RCC 7860 (cell line): ENCODE results near the gene MKS1.

Source experiments
- DNase-seq: peaks from one replicate; pipeline ENCODE4 v3.0.0-alpha.2; 2015; ENCODE audit warnings: low spot score
- FAIRE-seq: peaks from 2 replicates; lab custom pipeline; 2012; peaks lifted over from hg19 to GRCh38; lab: Jason Lieb, UNC

The MKS1 gene

DNA sequence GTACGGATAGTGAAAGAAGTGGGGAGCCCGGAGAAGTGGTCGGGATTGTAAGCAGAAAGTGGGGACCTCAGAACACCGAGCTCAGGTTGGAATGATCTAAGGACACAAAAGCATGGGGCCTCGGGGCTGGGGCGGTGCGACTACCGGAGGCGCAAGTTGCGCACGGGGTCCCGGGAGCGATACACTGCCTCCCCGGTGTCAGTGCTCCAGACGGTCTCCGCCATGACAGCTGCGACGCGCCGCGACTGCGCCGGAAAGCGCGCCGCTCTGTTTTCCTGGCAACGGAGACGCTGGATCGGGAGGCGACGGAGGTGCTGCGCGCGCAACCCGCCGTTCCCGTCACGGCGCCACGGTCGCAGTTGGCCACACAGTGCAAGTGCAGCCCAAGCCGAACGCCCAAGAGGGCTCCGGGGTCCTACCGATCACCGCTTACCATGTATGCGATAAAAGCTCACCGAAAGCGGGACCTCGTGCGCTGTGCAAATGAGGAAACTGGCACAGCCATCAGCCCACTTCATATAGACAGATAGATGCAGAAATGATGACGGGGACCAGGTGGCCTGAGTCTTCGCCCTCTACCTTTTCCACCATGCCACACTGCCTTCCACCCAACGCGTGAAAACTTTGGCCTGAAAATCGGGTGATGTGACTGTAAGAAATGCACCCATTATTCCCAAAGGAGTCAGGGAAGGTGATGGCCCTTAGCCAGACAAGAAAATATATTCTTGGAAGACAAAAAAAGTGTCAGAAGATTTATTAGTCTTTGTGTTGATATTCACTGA is at the start of gene MKS1:
Gene MKS1, minus strand, starts transcription at position 249 of the 782 bp plus-strand sequence. Its CDS starts 25 bp downstream, at position 224.
- DNase-seq (peak; percentile 82), FAIRE-seq (peak; percentile 24)

GRCh38 chr17:58268326-58268725 is 49.3 kb upstream of the MKS1 start:
- DNase-seq (no peak), FAIRE-seq (no peak)

- no peak for FAIRE-seq
- DNase-seq = no peak
Observed at GRCh38 chr17:58267347-58268324, 48.6 kb upstream of the MKS1 start.

DNA sequence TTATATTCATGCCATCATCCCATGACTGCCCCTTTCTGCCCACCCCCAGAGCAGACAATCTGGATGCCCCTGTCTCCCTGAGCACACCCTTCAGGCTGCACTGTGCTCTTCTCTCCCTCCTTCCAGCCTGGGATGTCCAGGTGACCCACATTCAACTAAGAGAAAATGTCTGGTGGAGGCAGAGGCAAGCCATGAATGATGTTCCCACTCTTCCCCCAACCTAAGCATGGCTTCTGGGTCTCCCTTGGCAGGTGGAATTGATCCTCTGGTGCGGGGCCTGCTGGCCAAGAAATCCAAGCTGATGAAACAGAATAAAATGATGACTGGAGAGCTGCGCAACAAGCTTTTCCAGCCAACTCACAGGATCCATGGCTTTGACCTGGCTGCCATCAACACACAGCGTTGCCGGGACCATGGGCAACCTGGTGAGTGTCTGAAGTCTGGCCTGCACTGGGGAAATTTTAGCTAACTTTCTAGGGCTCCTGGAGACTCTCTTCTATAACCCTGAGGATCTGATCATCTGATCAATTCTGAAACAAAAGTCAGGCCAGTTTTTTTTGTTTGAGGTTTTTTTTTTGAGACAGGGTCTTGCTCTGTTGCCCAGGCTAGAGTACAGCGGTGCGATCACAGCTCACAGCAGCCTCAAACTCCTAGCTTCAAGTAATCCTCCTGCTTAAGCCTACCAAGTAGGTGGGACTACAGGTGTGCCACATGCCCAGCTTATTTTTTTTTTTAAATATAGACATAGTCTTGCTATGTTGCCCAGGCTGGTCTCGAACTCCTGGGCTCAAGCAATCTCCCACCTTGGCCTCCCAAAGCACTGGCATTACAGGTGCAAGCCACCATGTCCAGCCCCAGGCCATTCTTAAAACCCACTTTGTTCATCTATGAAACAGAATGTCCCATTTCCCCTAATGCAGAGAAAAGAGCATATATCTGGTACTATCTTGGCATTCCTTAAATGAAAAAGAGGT is 47.1 kb upstream of the MKS1 start:
- no peak for FAIRE-seq
- DNase-seq = no peak

DNA sequence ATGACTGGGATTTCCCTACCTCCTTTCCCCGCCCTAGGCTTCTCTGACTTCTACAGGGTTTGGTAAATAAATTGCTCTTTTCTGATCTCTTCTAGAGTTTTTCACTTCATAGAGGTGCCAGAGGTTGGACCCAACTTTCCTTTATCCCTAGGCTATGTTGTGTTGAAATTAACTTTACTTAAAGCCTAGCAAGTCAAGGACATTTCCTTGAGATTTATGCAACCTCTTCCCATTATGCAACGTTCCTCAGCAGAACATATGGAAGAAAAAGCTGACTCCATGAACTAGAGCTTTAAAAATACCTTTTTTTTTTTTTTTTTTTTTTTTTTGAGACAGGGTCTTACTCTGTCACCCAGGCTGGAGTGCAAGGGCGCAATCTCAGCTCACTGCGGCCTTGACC is 46.2 kb upstream of the MKS1 start:
- DNase-seq (no peak), FAIRE-seq (no peak)

DNA sequence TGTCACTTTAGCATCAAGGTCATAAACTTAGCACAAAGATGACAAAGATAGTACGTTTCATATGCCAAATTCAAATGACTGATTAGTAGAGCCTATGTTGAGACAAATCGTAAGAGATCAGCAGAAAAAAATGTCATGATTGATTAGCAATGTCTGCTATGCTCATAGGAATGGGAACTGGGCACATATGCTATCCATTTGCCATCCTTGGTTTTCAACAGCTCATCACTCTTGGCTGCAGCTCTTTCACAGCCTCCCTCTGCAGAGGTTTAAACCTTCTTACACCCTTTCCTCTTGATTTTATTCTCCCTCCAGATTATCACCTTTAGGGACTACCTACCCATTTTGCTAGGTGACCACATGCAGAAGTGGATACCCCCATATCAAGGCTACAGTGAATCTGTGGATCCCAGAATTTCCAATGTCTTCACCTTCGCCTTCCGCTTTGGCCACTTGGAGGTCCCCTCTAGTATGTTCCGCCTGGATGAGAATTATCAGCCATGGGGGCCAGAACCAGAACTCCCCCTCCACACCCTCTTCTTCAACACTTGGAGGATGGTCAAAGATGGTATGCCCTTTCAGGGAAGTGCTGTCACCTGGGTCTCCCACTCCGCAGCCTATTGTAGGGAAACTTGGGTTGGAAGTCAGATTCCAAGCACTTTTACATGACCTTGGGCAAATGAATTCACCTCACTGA is 45.5 kb upstream of the MKS1 start:
- DNase-seq = no peak
- no peak for FAIRE-seq

DNA sequence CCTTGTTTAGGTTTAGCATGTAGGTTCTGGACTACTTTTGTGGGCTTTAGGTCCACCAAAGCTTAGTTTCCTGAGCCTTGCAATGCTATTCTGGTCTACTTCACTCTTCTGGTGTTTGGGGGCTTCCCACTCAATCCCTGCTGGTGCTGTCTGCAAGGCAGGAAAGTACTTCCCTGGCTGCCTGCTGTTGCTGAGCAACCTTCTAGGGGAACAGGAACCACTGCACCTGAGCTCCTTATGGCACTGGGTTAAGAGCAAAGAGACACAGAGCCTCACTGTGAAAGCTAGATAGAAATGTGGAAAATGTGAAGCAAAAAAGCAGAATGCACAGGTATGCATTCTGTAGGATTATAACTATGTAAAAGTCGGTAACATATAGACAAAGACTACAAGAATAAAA is 44.7 kb upstream of the MKS1 start:
- DNase-seq (no peak), FAIRE-seq (no peak)

- no peak for FAIRE-seq
- no peak for DNase-seq
Observed at GRCh38 chr17:58262149-58262548, 43.1 kb upstream of the MKS1 start.

GRCh38 chr17:58254803-58255202 is 35.7 kb upstream of the MKS1 start:
- DNase-seq (no peak), FAIRE-seq (no peak)

DNA sequence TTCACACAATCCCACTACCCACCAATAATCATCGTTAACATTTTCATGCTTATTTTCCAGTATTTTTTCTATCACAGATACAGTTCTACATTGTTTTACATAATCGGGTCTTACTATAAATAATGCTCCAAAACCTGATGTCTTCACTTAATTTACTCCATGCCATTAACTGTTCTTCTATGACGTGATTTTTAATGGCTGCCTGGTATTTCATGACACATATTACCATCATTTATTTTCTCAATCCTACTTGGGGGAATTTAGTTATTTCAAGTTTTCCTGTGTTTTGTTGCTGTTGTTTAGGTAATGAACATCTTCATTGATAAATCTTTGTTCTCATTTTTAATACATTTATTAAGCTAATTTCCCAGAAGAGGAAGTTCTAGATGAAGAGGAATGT is 34.0 kb upstream of the MKS1 start:
- no peak for DNase-seq
- no peak for FAIRE-seq

- no peak for FAIRE-seq
- DNase-seq = no peak
Observed at GRCh38 chr17:58252141-58252540, 33.1 kb upstream of the MKS1 start.

GRCh38 chr17:58250344-58251011 is 31.4 kb upstream of the MKS1 start:
- DNase-seq (no peak), FAIRE-seq (no peak)

- DNase-seq (peak; percentile 23), FAIRE-seq (no peak)
Observed at GRCh38 chr17:58249270-58250133, 30.4 kb upstream of the MKS1 start.

DNA sequence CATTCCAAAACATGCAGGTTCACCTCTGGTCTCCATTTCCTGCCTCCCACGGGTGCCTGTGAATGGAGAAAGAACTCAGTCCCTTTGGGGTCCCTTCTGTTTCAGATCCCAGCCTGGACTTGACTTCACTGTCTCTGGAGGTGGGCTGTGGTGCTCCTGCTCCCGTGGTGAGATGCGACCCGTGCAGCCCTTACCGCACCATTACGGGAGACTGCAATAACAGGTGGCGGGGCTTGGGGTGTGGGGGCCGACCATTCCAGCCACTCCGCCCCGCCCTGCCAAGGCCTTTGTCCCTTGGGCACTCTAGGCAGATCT is 29.9 kb upstream of the MKS1 start:
- FAIRE-seq (no peak), DNase-seq (no peak)

DNA sequence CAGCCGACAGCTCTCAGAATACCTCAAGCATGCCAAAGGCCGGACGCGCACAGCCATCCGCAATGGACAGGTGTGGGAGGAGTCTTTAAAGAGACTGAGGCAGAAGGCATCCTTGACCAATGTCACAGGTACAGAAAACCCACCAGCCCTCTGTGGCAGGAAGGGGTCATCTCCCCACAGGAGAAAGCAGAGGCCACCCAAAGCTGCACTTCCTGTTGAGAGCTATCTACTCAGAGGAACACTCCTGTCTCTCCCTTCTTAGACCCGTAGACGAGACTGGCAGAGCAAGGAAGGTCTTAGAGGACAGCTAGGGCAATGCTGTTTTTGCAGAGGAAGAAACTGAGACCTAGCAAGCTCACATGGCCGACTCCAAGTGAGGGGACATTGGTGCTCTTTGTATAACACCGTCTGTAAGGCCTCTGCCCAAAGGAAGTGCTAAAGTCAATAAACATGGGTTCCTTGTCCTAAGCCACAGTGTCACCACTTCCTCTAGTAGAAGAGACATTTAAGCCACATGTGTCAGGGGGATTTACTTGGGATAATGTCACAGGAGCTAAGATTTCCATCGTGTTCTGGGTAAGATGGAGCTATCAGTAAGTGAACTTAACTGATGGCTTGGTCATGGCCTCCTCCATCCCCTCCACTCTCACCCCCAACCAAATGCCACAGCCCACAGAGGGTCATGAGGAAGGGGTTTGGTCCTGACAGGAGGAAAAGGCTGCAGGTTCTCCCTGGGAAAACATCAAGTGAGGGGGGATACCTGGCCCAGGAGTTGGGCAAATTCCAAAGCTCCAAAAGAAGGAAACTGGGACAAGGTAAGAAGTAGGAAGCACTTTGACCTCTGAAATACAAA is 28.7 kb upstream of the MKS1 start:
- no peak for DNase-seq
- no peak for FAIRE-seq

DNA sequence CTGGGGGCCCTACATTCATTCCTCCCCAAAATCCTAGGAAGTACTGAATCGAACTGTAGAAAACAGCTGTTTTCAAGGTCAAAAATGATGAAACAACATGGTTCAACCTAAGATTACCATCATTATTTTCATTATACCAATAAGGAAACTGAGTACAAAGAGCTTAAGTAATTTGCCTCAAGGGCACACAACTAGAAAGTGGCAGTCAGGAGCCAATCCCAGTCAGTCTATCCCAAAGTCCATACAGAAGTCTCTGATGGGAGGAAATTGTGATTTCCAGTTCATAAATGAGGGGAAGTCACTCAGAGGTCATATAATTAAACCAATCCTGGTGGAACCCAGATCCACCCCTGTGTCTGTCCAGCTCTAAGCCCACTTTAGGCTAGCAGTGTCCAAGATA is 27.7 kb upstream of the MKS1 start:
- FAIRE-seq (no peak), DNase-seq (no peak)

DNA sequence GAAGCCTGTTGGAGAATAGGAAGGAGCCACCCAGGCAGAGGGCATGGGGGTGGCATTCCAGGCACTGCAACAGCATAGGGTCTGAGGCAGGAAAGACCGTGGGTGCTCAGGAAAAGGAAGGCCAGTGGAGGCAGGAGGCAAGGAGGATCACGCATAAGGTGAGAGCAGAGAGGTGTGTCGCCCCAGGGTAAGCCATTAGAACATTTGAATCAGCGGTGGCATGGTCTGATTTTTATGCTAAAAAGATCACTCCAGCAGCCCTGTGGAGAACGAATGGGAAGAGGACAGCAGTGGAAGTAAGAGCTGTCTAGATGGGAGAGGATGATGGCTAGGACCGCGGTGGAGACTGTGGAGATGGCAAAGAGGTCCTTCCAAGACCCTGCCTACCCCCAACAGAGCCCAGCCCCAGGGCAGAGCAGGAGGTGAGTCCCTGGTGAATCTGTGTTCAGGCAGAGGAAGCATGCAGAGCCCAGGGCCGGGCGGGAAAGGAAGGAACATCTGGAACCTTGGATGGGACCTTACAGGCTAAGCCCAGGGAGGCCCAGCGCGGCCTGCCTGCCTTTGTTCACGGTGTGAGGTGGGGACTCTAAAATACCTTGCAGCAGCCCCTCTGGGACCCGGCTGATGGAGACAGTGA is 27.2 kb upstream of the MKS1 start:
- FAIRE-seq = no peak

More for the DNA sequence above, 27.2 kb upstream of the MKS1 start:
- no peak for DNase-seq
